ENCODE data around the gene ZBTB49.

DNA sequence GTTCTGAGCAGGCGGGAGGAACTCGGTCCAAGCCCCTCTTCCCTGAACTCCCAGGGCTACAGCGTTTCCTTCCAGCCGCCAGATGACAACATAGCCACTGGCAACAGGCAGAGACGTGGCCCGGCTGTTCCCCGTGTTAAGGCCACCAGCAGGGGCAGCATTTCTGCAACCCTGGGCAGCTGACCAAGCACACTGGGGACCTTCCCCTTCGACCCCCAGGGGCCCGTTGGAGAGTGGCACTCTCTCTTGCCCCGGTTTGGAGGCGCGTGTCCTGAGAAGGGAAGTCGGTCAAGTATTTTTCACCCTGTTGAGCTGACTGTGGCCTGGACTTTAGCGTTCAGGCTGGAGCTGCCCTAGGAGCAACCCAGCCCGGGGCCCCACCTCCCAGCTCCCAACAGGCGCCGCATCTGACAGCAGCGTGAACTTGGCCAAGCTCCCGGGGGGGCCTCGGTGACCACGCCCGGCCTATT is 37.6 kb downstream of the ZBTB49 start:
- TF ChIP-seq, protein P1, sequence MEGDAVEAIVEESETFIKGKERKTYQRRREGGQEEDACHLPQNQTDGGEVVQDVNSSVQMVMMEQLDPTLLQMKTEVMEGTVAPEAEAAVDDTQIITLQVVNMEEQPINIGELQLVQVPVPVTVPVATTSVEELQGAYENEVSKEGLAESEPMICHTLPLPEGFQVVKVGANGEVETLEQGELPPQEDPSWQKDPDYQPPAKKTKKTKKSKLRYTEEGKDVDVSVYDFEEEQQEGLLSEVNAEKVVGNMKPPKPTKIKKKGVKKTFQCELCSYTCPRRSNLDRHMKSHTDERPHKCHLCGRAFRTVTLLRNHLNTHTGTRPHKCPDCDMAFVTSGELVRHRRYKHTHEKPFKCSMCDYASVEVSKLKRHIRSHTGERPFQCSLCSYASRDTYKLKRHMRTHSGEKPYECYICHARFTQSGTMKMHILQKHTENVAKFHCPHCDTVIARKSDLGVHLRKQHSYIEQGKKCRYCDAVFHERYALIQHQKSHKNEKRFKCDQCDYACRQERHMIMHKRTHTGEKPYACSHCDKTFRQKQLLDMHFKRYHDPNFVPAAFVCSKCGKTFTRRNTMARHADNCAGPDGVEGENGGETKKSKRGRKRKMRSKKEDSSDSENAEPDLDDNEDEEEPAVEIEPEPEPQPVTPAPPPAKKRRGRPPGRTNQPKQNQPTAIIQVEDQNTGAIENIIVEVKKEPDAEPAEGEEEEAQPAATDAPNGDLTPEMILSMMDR (IDR thresholded peaks at IDR 0.05) = no peak
- TF ChIP-seq POLR2AphosphoS5 (IDR thresholded peaks at IDR 0.05) = no peak
- TF ChIP-seq EP300 (IDR thresholded peaks at IDR 0.05) = no peak

Measured in upper lobe of left lung (tissue), 4 donors.